A549 (cell line): Measurements from ENCODE around the gene PADI4.

Source experiments
- HOXB13 ChIP-seq: fragments of 250-450 bp; sonication (Bioruptor Pico); IDR thresholded peaks from 2 replicates; pipeline ENCODE4 v1.5.0; 2020; ENCODE audit warnings: low read depth, mild to moderate bottlenecking, moderate library complexity
- POLR2A ChIP-seq: IDR thresholded peaks from 2 replicates; pipeline ENCODE4 v1.6.1; 2012; ENCODE audit warnings: mild to moderate bottlenecking, low read length
- RARB ChIP-seq: fragments of 250-450 bp; sonication (Bioruptor Pico); IDR thresholded peaks from 2 replicates; pipeline ENCODE4 v1.8.0; 2021; ENCODE audit warnings: mild to moderate bottlenecking, moderate library complexity
- TF ChIP-seq, protein P1 (sequence below): fragments of >200 bp; sonication (Bioruptor Twin); formaldehyde crosslinking; IDR thresholded peaks from 3 replicates; pipeline ENCODE4 v1.5.1; 2016
- TF ChIP-seq, protein P2 (sequence below): IDR thresholded peaks from 2 replicates; pipeline ENCODE4 v1.6.1; 2012

DNA sequence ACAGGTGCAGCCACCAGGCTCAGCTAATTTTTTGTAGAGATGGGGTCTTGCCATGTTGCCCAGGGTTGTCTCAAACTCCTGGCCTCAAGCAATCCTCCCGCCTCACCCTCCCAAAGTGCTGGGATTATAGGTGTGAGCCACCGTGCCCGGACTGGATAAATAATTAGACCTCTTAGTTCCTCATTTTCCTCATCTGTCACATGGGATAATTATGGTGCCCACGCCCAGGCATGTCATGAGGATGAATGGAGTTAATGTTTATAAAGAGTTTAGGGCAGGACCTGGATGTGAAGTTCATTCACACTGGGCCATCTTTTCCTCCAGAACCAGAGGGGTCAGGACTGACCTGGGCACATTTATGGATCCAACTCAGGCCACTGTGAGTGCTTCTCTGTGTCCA is 35.4 kb upstream of the PADI4 start:
- TF ChIP-seq POLR2A (no peak), RARB (CRISPR knock-in tag) (no peak), HOXB13 (no peak)
- TF ChIP-seq, protein P1, sequence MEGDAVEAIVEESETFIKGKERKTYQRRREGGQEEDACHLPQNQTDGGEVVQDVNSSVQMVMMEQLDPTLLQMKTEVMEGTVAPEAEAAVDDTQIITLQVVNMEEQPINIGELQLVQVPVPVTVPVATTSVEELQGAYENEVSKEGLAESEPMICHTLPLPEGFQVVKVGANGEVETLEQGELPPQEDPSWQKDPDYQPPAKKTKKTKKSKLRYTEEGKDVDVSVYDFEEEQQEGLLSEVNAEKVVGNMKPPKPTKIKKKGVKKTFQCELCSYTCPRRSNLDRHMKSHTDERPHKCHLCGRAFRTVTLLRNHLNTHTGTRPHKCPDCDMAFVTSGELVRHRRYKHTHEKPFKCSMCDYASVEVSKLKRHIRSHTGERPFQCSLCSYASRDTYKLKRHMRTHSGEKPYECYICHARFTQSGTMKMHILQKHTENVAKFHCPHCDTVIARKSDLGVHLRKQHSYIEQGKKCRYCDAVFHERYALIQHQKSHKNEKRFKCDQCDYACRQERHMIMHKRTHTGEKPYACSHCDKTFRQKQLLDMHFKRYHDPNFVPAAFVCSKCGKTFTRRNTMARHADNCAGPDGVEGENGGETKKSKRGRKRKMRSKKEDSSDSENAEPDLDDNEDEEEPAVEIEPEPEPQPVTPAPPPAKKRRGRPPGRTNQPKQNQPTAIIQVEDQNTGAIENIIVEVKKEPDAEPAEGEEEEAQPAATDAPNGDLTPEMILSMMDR: no peak
- TF ChIP-seq, protein P2, sequence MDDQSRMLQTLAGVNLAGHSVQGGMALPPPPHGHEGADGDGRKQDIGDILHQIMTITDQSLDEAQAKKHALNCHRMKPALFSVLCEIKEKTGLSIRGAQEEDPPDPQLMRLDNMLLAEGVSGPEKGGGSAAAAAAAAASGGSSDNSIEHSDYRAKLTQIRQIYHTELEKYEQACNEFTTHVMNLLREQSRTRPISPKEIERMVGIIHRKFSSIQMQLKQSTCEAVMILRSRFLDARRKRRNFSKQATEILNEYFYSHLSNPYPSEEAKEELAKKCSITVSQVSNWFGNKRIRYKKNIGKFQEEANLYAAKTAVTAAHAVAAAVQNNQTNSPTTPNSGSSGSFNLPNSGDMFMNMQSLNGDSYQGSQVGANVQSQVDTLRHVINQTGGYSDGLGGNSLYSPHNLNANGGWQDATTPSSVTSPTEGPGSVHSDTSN: no peak
